SIG-M5 (cell line): ENCODE measurements around the gene GLMN.
"Not testable (repeated sequence)": the region's sequence is repeated elsewhere in the genome, so short reads cannot be mapped to it uniquely, and the experiment has no call there.

Experiments used
- DNase-seq: peaks from one replicate; lab custom pipeline; 2025; lab: John Stamatoyannopoulos, UW

GLMN gene

GRCh38 chr1:92298213-92298572 is 594 bp downstream of the GLMN start:
- no peak for DNase-seq

GRCh38 chr1:92291372-92291999 is 7.3 kb downstream of the GLMN start:
- DNase-seq, result no peak

GRCh38 chr1:92281411-92281810 is 17.4 kb downstream of the GLMN start:
- DNase-seq, result not testable (repeated sequence)

GRCh38 chr1:92279781-92280180 is 19.0 kb downstream of the GLMN start:
- DNase-seq, result not testable (repeated sequence)

GRCh38 chr1:92277105-92277723 is 21.6 kb downstream of the GLMN start:
- DNase-seq, result no peak

GRCh38 chr1:92276082-92276481 is 22.7 kb downstream of the GLMN start:
- no peak for DNase-seq

- no peak for DNase-seq
These were observed 23.8 kb downstream of the GLMN start for GRCh38 chr1:92274939-92275338.

GRCh38 chr1:92273039-92273438 is 25.7 kb downstream of the GLMN start:
- DNase-seq, result no peak

- DNase-seq, result no peak
These were observed 36.3 kb downstream of the GLMN start for GRCh38 chr1:92262516-92262915.

- DNase-seq, result no peak
These were observed 39.4 kb downstream of the GLMN start for GRCh38 chr1:92259350-92259749.

GRCh38 chr1:92254714-92255113 is 44.1 kb downstream of the GLMN start:
- not testable (repeated sequence) for DNase-seq

- DNase-seq, result no peak
These were observed 54.4 kb downstream of the GLMN start for GRCh38 chr1:92244376-92244775.

GRCh38 chr1:92240034-92240433 is 58.8 kb downstream of the GLMN start:
- DNase-seq, result no peak

- DNase-seq, result no peak
These were observed 68.1 kb downstream of the GLMN start for GRCh38 chr1:92230736-92231135.

- no peak for DNase-seq
These were observed 70.4 kb downstream of the GLMN start for GRCh38 chr1:92228401-92228800.

- DNase-seq, result no peak
These were observed 79.8 kb downstream of the GLMN start for GRCh38 chr1:92219028-92219427.

- DNase-seq, result no peak
These were observed 80.2 kb downstream of the GLMN start for GRCh38 chr1:92218559-92218958.

- no peak for DNase-seq
These were observed 81.1 kb downstream of the GLMN start, which contains the start of gene C1orf146 for GRCh38 chr1:92217721-92218120. TSS of gene C1orf146 (plus strand) at chr1:92217915. CDS start at chr1:92231421, 13,506 bp downstream.

- no peak for DNase-seq
These were observed 87.6 kb downstream of the GLMN start for GRCh38 chr1:92211166-92211565.

GRCh38 chr1:92210701-92211100 is 88.1 kb downstream of the GLMN start:
- DNase-seq, result peak; percentile 8

GRCh38 chr1:92203105-92203504 is 95.7 kb downstream of the GLMN start:
- no peak for DNase-seq

GRCh38 chr1:92201973-92202372 is 96.8 kb downstream of the GLMN start:
- DNase-seq, result peak; percentile 42
